Measurements from ENCODE around the gene DIABLO. TPM values are rescaled to one million over a fixed set of nuclear protein-coding genes. Genes with fewer than 3 reads are reported as not detected.
"Not testable (repeated sequence)": the region's sequence is repeated elsewhere in the genome, so short reads cannot be mapped to it uniquely, and the experiment has no call there.

Gene DIABLO
- total RNA-seq, 1 donor from 2014 or later: 56.6 TPM

- DNase-seq (ENCODE audit: low read depth, low spot score): no peak
These were observed 36.0 kb downstream of the DIABLO start for GRCh38 chr12:122189626-122190475.

GRCh38 chr12:122187466-122187865 lies 38.4 kb downstream of the DIABLO start:
- DNase-seq (ENCODE audit: low read depth, low spot score): no peak

DNA sequence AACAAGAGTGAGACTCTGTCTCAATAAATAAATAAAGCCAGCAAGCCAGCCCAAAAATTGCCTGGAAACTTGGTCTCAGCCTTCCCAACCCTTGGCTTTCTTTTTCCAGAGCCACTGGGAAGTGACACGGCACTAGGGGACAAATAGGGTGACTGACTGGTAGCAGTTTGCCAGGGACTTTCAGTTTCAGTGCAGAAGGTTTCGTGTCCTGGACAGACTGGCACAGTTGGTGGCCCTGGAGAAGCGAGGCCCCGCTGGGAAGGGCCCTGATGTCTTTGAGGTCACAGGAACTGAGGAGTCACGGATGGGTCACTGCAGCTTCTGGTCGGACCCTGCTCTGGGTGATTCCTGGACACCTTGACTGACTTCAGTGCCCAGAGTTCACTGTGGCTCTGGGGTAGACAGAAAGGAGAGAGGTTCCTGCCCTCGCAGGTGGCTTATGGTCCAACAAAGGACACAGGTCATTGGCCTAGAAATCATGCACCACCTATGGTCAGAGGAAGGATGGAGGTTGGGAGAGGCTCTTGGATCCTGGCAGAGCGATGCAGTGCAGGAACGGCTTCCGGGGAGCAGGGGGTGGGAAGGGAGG lies 40.3 kb downstream of the DIABLO start:
- no peak for DNase-seq (ENCODE audit: low read depth, low spot score)

DNA sequence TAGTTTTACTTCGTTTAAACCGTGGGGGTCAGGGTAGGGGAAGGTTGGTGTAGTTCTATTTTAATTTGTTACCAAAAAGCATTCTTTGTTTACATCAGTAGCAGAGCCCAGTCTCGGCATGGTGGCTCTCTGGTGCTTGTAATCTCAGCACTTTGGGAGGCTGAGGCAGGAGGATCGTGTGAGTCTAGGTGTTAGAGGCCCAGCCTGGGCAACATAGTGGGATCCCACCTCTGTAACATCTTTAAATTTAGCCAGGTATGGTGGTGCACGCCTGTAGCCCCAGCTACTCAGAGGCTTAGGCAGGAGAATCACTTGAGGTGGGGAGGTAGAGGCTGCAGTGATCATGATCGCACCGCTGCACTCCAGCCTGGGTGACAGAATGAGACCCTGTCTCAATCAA lies 40.8 kb downstream of the DIABLO start:
- no peak for DNase-seq (ENCODE audit: low read depth, low spot score)

GRCh38 chr12:122184517-122184916 lies 41.3 kb downstream of the DIABLO start:
- DNase-seq (ENCODE audit: low read depth, low spot score): no peak

GRCh38 chr12:122183588-122183940 lies 42.3 kb downstream of the DIABLO start:
- DNase-seq (ENCODE audit: low read depth, low spot score): no peak

- no peak for DNase-seq (ENCODE audit: low read depth, low spot score)
These were observed 42.8 kb downstream of the DIABLO start, which contains the start of gene LRRC43 for GRCh38 chr12:122182887-122183587. LRRC43 (plus strand) TSS chr12:122183123; CDS start chr12:122183145, 22 bp downstream.

DNA sequence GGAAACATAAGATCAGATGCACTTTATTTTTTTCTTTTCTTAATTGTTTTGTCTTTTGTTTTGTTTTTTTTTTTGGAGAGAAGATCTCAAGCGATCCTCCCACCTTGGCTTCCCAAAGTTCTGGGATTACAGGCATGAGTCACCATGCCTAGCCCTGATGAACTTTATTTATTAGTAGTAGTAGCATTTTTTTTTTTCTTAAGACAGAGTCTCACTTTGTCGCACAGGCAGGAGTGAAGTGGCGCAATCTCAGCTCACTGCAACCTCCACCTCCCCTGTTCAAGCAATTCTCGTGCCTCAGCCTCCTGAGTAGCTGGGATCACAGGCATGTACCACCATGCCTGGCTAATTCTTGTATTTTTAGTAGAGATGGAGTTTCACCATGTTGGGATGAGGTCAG lies 49.4 kb downstream of the DIABLO start:
- not testable (repeated sequence) for DNase-seq (ENCODE audit: low read depth, low spot score)

DNA sequence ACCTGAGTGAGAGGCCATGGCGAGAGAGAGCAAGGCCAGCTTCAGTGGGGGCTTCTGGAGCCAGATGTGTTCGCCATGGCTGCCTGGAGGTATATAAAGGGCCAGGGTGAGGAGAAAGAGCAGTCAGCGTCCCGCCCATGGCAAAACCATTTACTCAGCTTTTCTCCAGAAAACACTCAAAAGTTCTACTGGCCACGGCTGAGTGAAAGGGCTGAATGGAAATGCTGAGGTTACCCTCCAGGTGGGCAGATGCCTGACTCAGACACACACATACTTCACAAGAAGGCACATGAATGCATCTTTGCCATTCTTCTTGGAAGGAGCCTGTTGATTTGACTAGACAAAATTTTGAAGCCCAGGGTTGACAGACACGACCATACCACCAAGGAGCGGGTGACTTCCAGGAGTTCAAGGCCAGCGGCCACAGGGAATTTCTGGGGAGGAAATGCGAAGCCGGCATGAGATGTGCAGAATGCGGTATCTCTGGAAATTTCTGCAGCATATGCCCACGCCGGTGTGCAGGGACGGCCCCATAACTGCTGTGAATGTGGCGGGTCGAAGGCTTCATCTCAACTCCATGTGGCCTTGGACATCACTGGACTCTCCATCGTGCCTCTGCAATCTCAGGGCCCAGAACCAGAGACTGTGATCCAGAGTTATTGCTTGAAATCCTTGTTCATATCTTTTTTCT lies 51.6 kb downstream of the DIABLO start, which contains the start of gene IL31:
TSS of gene IL31 (minus strand) at position 67 of the 691 bp plus-strand sequence. CDS start at position 18, 49 bp downstream.
- no peak for DNase-seq (ENCODE audit: low read depth, low spot score)

DNA sequence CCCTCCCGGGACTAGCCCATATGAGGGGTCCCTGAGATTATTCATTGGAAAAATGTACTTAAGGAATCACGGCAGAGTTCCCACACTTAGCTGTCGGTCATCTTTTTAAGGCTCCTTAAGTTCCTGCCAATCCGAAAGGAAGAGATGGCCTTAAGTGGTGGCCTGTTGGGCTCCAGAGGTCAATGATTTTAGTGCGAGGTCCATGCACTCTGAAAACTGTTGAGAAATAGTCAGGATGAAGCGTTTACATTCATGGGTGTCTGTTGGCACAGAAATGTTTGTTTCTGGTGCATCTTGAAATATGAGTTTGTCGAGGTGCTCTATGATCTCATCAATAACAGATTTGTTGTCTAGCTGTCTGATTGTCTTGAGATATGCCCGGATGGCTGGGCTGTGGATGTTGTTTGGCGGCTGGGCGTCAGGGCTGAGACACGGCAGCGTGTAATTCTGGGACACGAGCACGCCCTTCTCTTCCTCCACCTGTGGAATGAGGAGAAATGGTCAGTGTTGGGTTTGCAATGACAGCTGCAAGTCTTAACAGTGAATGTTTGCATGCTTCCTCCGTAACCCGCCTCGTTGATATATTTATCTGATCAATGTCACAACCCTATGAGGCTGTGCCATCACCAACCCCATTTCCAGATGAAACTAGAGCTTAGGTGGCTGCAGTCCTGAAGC lies 53.5 kb downstream of the DIABLO start:
- no peak for DNase-seq (ENCODE audit: low read depth, low spot score)

DNA sequence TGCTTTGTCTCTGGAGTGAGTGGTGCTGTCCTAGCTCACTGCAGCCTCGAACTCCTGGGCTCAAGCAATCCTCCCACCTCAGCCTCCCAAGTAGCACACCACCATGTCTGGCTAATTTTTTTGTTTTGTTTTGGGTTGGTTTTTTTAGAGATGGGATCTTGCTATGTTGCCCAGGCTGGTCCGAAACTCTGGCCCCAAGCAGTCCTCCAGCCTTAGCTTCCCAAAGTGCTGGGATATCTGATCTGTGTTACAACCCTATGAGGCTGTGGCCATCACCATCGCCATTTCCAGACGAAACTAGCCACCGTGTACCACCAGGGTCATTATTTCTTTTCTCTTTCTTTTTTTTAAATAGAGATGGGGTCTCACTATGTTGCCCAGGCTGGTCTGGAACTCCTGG lies 54.5 kb downstream of the DIABLO start:
- DNase-seq (ENCODE audit: low read depth, low spot score): no peak

DNA sequence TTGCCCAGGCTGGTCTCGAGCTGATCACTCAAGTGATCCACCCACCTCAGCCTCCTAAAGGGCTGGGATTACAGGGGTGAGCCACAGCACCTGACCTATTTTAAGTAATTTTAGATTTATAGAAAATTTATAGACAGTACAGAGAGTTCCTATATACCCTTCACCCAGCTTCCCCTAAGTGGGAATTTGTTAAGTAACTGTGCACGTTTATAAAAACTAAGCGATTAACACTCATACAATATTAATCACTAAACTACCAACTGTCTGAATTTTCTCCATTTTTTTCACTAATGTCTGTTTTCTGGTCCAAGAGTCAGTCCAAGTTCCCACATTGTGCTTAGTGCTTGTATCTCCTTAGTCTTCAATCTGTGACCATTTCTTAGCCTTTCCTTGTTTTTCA lies 57.4 kb downstream of the DIABLO start:
- DNase-seq (ENCODE audit: low read depth, low spot score): no peak

GRCh38 chr12:122167356-122167925 lies 58.4 kb downstream of the DIABLO start:
- DNase-seq (ENCODE audit: low read depth, low spot score): peak; percentile 10

DNA sequence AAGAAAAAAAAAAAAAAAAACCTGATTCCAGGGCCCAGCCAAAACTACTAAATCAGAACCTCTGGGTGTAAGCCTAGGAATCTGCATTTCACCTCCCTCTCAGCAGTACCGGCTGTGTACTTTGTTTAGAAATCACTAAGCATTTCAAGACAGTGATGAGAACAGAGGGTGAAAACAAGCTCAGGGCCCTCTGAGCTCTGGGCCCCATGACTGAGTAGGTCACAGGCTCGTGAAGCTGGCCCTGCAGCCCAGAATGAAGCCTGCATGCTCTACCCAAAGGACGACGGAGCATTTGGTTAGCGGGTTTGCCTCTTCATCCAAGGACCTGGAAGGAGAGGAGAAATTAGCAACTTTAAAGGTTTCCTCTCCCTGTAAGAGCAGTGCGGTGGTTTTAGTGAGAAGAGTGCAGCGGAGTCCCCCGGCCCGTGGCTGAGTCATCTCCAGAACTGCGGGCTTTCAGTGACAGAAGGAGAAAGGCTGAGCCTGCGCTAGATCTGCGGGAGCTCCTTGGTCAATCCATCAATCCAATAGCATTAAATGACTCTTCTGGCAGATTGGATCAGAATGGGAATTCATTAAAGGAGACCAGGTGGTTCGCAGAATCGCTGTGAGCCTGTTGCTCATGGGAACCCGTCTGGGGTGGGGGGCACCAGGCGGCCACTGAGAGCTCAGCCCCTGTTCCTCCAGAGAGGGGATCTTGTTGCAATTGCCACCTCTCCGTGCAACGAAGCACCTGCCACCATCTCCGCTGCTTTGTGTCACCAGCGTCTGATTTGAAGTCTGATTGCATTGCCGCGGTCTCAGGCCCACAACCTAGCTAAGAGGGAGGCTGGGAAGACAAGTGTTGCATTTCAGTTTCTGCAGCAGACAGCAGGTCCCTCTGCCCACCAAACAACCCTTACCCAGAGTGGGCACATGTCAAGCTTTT lies 59.2 kb downstream of the DIABLO start:
- no peak for DNase-seq (ENCODE audit: low read depth, low spot score)

- no peak for DNase-seq (ENCODE audit: low read depth, low spot score)
These were observed 62.9 kb downstream of the DIABLO start for GRCh38 chr12:122162976-122163375.

- DNase-seq (ENCODE audit: low read depth, low spot score): no peak
These were observed 64.2 kb downstream of the DIABLO start for GRCh38 chr12:122161682-122162081.

DNA sequence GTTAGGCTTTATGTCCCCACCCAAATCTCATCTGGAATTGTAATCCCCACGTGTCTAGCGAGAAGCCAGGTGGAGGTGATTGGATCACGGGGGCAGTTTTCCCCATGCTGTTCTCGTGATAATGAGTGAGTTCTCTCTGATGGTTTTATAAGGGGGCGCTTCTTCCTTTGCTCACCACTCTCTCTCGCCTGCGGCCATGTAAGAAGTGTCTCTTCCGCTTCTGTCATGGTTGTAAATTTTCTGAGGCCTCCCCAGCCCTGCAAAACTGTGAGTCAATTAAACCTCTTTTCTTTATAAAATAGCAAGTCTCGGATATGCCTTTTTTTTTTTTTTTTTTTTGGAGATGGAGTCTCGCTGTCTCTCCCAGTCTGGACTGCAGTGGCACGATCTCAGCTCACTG lies 65.1 kb downstream of the DIABLO start:
- no peak for DNase-seq (ENCODE audit: low read depth, low spot score)

- DNase-seq (ENCODE audit: low read depth, low spot score): no peak
These were observed 66.0 kb downstream of the DIABLO start for GRCh38 chr12:122159882-122160281.

DNA sequence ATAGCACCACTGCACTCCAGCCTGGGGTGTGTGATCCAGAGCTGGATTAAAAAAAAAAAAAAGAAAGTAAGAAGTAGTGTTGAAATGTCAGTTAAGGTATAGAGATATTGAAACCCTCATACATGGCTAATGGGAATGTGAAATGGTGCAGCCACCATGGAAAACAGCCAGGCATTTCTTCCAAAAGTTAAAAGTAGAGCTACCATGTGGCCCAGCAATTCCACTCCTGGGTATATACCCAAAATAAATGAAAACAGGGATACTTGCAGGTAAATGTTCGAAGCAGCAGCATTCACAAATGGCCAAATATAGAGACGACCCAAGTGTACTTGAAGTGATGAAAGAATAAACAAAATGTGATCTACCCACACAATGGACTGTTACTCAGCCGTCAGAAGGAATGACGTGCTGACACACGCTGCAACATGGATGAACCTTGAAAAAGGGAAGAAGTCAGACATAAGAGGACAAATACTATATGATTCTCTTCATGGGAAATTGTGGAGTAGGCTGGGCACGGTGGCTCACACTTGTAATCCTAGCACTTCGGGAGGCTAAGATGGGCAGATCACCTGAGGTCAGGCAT lies 67.1 kb downstream of the DIABLO start:
- DNase-seq (ENCODE audit: low read depth, low spot score): no peak
